ENCODE data around the gene TNFSF13. TPM values are rescaled to one million over a fixed set of nuclear protein-coding genes. Genes with fewer than 3 reads are reported as not detected.

The TNFSF13 gene
- total RNA-seq, 2 experiments from 2014 or later = 1.1 to 1.7 TPM

DNA sequence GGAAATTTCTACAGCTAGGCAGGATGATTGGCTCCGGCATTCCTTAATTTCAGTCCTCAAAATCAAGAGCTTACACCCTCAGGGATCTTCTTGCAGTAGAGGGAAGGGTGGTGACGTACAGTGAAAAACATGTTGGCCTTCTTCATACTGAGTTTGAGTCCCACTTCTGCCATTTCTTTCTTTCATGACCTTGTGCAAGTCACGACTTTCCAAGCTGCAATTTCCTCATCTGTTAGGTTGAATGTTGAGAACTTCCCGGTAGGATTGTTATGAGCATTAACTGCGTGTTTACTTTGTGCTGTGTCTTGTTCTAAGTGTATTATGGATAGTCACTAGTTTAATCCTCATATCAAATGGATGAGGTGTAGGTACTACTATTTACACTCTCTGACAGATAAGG lies 11.0 kb downstream of the TNFSF13 start:
- TF ChIP-seq, protein P1, sequence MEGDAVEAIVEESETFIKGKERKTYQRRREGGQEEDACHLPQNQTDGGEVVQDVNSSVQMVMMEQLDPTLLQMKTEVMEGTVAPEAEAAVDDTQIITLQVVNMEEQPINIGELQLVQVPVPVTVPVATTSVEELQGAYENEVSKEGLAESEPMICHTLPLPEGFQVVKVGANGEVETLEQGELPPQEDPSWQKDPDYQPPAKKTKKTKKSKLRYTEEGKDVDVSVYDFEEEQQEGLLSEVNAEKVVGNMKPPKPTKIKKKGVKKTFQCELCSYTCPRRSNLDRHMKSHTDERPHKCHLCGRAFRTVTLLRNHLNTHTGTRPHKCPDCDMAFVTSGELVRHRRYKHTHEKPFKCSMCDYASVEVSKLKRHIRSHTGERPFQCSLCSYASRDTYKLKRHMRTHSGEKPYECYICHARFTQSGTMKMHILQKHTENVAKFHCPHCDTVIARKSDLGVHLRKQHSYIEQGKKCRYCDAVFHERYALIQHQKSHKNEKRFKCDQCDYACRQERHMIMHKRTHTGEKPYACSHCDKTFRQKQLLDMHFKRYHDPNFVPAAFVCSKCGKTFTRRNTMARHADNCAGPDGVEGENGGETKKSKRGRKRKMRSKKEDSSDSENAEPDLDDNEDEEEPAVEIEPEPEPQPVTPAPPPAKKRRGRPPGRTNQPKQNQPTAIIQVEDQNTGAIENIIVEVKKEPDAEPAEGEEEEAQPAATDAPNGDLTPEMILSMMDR (IDR thresholded peaks at IDR 0.05) = no peak
- no peak overlapping the region for H3K27ac ChIP-seq (ENCODE audit: low read depth in 1 of 2, low read length in 2 of 2)
- peaks cover 64% of the 10 kb centered on the region for H3K36me3 ChIP-seq (ENCODE audit: insufficient read depth, low read length)
- Mint-ChIP-seq H3K9me3 (no peaks in the 10 kb centered on the region), H3K4me3 (no peak overlapping the region), H3K36me3 (ENCODE audit: low read depth) (peaks cover 79% of the 10 kb centered on the region), H3K27ac (no peak overlapping the region), H3K4me1 (ENCODE audit: low read depth) (peaks cover 24% of the 10 kb centered on the region), H3K27me3 (peaks cover 3% of the 10 kb centered on the region)
- H3K4me3 ChIP-seq (ENCODE audit: low read length) = no peak overlapping the region
- H3K27me3 ChIP-seq (ENCODE audit: control insufficient read depth in 1 of 2, insufficient read depth in 2 of 2, low read length in 2 of 2) = no peaks in the 10 kb centered on the region
- peaks cover 20% of the 10 kb centered on the region for H3K4me1 ChIP-seq (ENCODE audit: insufficient read depth, low read length)
- intact Hi-C loops (cut with DNase I, micrococcal nuclease) = no loop called here
- ChIA-PET POLR2A (interaction anchor here (1.2 to 6.4 kb wide), 2 partner anchors 14 to 118 kb away, joined by 6 to 87 read pairs; partner anchors contain the start of genes MPDU1, TP53 and WRAP53), CTCF (interaction anchor here (2.3 to 2.4 kb wide), 2 partner anchors 9 to 20 kb away, joined by 6 to 8 read pairs; partner anchors contain the start of gene SENP3)
- no peaks in the 10 kb centered on the region for H3K9me3 ChIP-seq (ENCODE audit: control insufficient read depth in 1 of 2, insufficient read depth in 1 of 2, low read length in 2 of 2)
- DNase-seq = no peak
- ATAC-seq (ENCODE audit: poor library complexity) = no peak

GRCh38 chr17:7570351-7570750 lies 11.8 kb downstream of the TNFSF13 start:
- Mint-ChIP-seq H3K27ac (no peak overlapping the region), H3K36me3 (ENCODE audit: low read depth) (peaks cover 79% of the 10 kb centered on the region), H3K4me3 (peak overlapping the region; percentile 22), H3K9me3 (no peaks in the 10 kb centered on the region), H3K27me3 (peaks cover 3% of the 10 kb centered on the region), H3K4me1 (ENCODE audit: low read depth) (peaks cover 32% of the 10 kb centered on the region)
- POLR2A ChIA-PET = interaction anchor here (1.2 to 6.4 kb wide), 4 partner anchors 13 to 234 kb away, joined by 5 to 143 read pairs (median 46); partner anchors contain the start of genes ACAP1, MPDU1, TP53 and WRAP53
- Histone ChIP-seq H3K27ac (ENCODE audit: low read depth in 1 of 2, low read length in 2 of 2) (no peak overlapping the region), H3K4me1 (ENCODE audit: insufficient read depth, low read length) (peaks cover 28% of the 10 kb centered on the region), H3K27me3 (ENCODE audit: control insufficient read depth in 1 of 2, insufficient read depth in 2 of 2, low read length in 2 of 2) (no peaks in the 10 kb centered on the region), H3K9me3 (ENCODE audit: control insufficient read depth in 1 of 2, insufficient read depth in 1 of 2, low read length in 2 of 2) (no peaks in the 10 kb centered on the region), H3K36me3 (ENCODE audit: insufficient read depth, low read length) (peaks cover 64% of the 10 kb centered on the region), H3K4me3 (ENCODE audit: low read length) (no peak overlapping the region)
- TF ChIP-seq, protein P1 (IDR thresholded peaks at IDR 0.05) = no peak
- intact Hi-C loops (cut with DNase I, micrococcal nuclease) = loop anchor here in 1 of 2 experiments (5.0 kb wide), 1 partner anchor 272 kb away; no protein-coding TSS in a partner anchor
- DNase-seq (no peak), ATAC-seq (ENCODE audit: poor library complexity) (no peak)
- CTCF ChIA-PET = interaction anchor here (2.3 to 2.4 kb wide), 2 partner anchors 9 to 19 kb away, joined by 6 to 8 read pairs; partner anchors contain the start of gene SENP3

- Mint-ChIP-seq H3K27me3 (peaks cover 3% of the 10 kb centered on the region), H3K4me1 (ENCODE audit: low read depth) (peaks cover 49% of the 10 kb centered on the region), H3K9me3 (no peaks in the 10 kb centered on the region), H3K36me3 (ENCODE audit: low read depth) (peaks cover 85% of the 10 kb centered on the region), H3K27ac (peak overlapping the region; percentile 99), H3K4me3 (peak overlapping the region; percentile 99)
- ATAC-seq (ENCODE audit: poor library complexity) (no peak), DNase-seq (no peak)
- CTCF ChIA-PET = interaction anchor here (0.7 to 2.4 kb wide), 3 partner anchors 11 to 12 kb away, joined by 3 to 9 read pairs (median 4); partner anchors contain the start of genes MPDU1 and SENP3
- peaks cover 66% of the 10 kb centered on the region for H3K36me3 ChIP-seq (ENCODE audit: insufficient read depth, low read length)
- POLR2A ChIA-PET = interaction anchor here (0.6 to 7.0 kb wide), 8 partner anchors 10 to 243 kb away, joined by 3 to 143 read pairs (median 14); partner anchors contain the start of genes FXR2, MPDU1, NEURL4 and POLR2A
- intact Hi-C loops (cut with DNase I, micrococcal nuclease) = loop anchor here (1.0 to 5.0 kb wide), 6 partner anchors 11 to 270 kb away; partner anchors contain the start of genes FXR2 (in 2 of the 2), SENP3 (in 2 of the 2), EIF5A (in 1 of the 2) and MPDU1 (in 1 of the 2)
- TF ChIP-seq, protein P1 (IDR thresholded peaks at IDR 0.05) = no peak
- H3K27ac ChIP-seq (ENCODE audit: low read depth in 1 of 2, low read length in 2 of 2) = peak overlapping the region; percentile 76 to 96
- H3K4me3 ChIP-seq (ENCODE audit: low read length) = peak overlapping the region; percentile 100
- no peaks in the 10 kb centered on the region for H3K27me3 ChIP-seq (ENCODE audit: control insufficient read depth in 1 of 2, insufficient read depth in 2 of 2, low read length in 2 of 2)
- no peaks in the 10 kb centered on the region for H3K9me3 ChIP-seq (ENCODE audit: control insufficient read depth in 1 of 2, insufficient read depth in 1 of 2, low read length in 2 of 2)
- peaks cover 45% of the 10 kb centered on the region for H3K4me1 ChIP-seq (ENCODE audit: insufficient read depth, low read length)
These were observed 13.7 kb downstream of the TNFSF13 start for GRCh38 chr17:7572338-7572587.

Data from CD4-positive, alpha-beta T cell (primary cell).